Measurements from ENCODE around the gene RPS27. TPM values are rescaled to one million over a fixed set of nuclear protein-coding genes. Genes with fewer than 3 reads are reported as not detected.
A peak's percentile ranks its signal among the peaks of the same experiment; 100 is the strongest.

RPS27 gene
- total and polyA plus RNA-seq, 10 of the 15 experiments (the other 5 are each of a cell fraction or from before 2014, with no cell fraction given) = 2,708 to 14,234 (median 8,874) TPM

GRCh38 chr1:153944005-153944826, 46.3 kb upstream of the RPS27 start (continued):
- TF ChIP-seq CREB1 (IDR thresholded peaks at IDR 0.05; ENCODE audit: low read depth) (peak; percentile 96), CBX5 (IDR thresholded peaks at IDR 0.05; ENCODE audit: low read depth) (no peak), BMI1 (IDR thresholded peaks at IDR 0.05; ENCODE audit: borderline replicate concordance) (no peak), MYC (IDR thresholded peaks at IDR 0.05; ENCODE audit: insufficient read depth, insufficient read length, insufficient replicate concordance, low read length, severe bottlenecking) (no peak), CBX3 (IDR thresholded peaks at IDR 0.05; ENCODE audit: borderline replicate concordance, low read depth) (no peak), IKZF1 (conservative IDR thresholded peaks at IDR 0.05) (no peak), CHD2 (IDR thresholded peaks at IDR 0.05; ENCODE audit: borderline replicate concordance, low read depth, low read length) (no peak), EZH2 (IDR thresholded peaks at IDR 0.05; ENCODE audit: borderline replicate concordance, control insufficient read depth, low read depth, low read length) (no peak), MTA2 (IDR thresholded peaks at IDR 0.05; ENCODE audit: low read depth) (no peak), PKNOX1 (IDR thresholded peaks at IDR 0.05) (0 out of 2 replicates have a peak, but pooled peaks have one; percentile 10), PML (IDR thresholded peaks at IDR 0.05; ENCODE audit: low read length) (no peak), ATF7 (IDR thresholded peaks at IDR 0.05; ENCODE audit: low read depth) (peak; percentile 96), YY1 (IDR thresholded peaks at IDR 0.05; ENCODE audit: low read depth, low read length) (no peak), CBFB (IDR thresholded peaks at IDR 0.05; ENCODE audit: low read depth) (no peak), NRF1 (conservative IDR thresholded peaks at IDR 0.05; ENCODE audit: low read depth, low read length) (no peak), TCF3 (IDR thresholded peaks at IDR 0.05; ENCODE audit: borderline replicate concordance, insufficient read depth, low read depth, low read length) (no peak), POU2F2 (IDR thresholded peaks at IDR 0.05; ENCODE audit: borderline replicate concordance, low read depth, low read length) (no peak), JUNB (IDR thresholded peaks at IDR 0.05) (no peak), ATF2 (IDR thresholded peaks at IDR 0.05; ENCODE audit: low read length) (peak; percentile 69; the same call in 1 of the 2 replicates), NR2C2 (IDR thresholded peaks at IDR 0.05; ENCODE audit: borderline replicate concordance, control insufficient read depth, insufficient read length, low read depth) (no peak), ZNF217 (IDR thresholded peaks at IDR 0.05) (no peak), RELB (IDR thresholded peaks at IDR 0.05; ENCODE audit: low read depth) (no peak), MXI1 (IDR thresholded peaks at IDR 0.05; ENCODE audit: low read depth, low read length) (no peak), KDM1A (IDR thresholded peaks at IDR 0.05; ENCODE audit: borderline replicate concordance) (no peak)
